Fibroblast of lung (primary cell): ENCODE data around the gene CROCC2. TPM values are rescaled to one million over a fixed set of nuclear protein-coding genes. Genes with fewer than 3 reads are reported as not detected.

Experiments used
- DNase-seq, 2 donors: peaks; one replicate each; pipeline versions ENCODE4 v3.0.0 to v3.0.0-alpha.2; 2010; ENCODE audit warnings: low read depth in 2 of 2
- H2AFZ ChIP-seq: 2 replicates; pipeline ENCODE4 v1.5.1; 2012; ENCODE audit warnings: low read length, control low read depth, inconsistent platforms
- H3K27ac ChIP-seq: 2 replicates; pipeline ENCODE4 v1.5.1; 2011; ENCODE audit warnings: low read length, control low read depth; ENCODE audit not compliant: insufficient read depth
- H3K27me3 ChIP-seq: 2 replicates; pipeline ENCODE4 v1.5.1; 2011; ENCODE audit warnings: mild to moderate bottlenecking, low read length; ENCODE audit not compliant: control insufficient read depth, insufficient read depth
- H3K36me3 ChIP-seq: 2 replicates; pipeline ENCODE4 v1.5.1; 2011; ENCODE audit warnings: low read length; ENCODE audit not compliant: control insufficient read depth, insufficient read depth
- H3K4me1 ChIP-seq: 2 replicates; pipeline ENCODE4 v1.5.1; 2011; ENCODE audit warnings: low read length; ENCODE audit not compliant: control insufficient read depth, insufficient read depth; ENCODE audit errors: extremely low read depth
- H3K4me2 ChIP-seq: 2 replicates; pipeline ENCODE4 v1.5.1; 2011; ENCODE audit warnings: low read length, control low read depth; ENCODE audit not compliant: insufficient read depth; ENCODE audit errors: extremely low read depth
- H3K4me3 ChIP-seq, 4 experiments: fragments of 200-600 bp in 1 of 4; sonication (generic) in 1 of 4; replicated peaks in 1 of 4; 2 replicates each; pipeline ENCODE4 v1.5.1; 2011 to 2016; ENCODE audit warnings: low read length in 4 of 4, low read depth in 3 of 4, mild to moderate bottlenecking in 3 of 4, control low read depth in 2 of 4, inconsistent platforms in 1 of 4, mixed read lengths in 1 of 4; ENCODE audit not compliant: insufficient read depth in 1 of 4; ENCODE audit errors: control extremely low read depth in 1 of 4
- H3K79me2 ChIP-seq: 2 replicates; pipeline ENCODE4 v1.5.1; 2012; ENCODE audit warnings: mild to moderate bottlenecking, low read length, inconsistent platforms; ENCODE audit not compliant: control insufficient read depth, insufficient read depth
- H3K9ac ChIP-seq: 2 replicates; pipeline ENCODE4 v1.5.1; 2011; ENCODE audit warnings: mild to moderate bottlenecking, low read length, control low read depth; ENCODE audit not compliant: insufficient read depth
- H3K9me3 ChIP-seq: 2 replicates; pipeline ENCODE4 v1.5.1; 2012; ENCODE audit warnings: low read depth, low read length; ENCODE audit not compliant: control insufficient read depth, insufficient read depth
- H4K20me1 ChIP-seq: 2 replicates; pipeline ENCODE4 v1.5.1; 2011; ENCODE audit warnings: low read length; ENCODE audit not compliant: control insufficient read depth, insufficient read depth; ENCODE audit errors: extremely low read depth
- EZH2 ChIP-seq: IDR thresholded peaks from 2 replicates; pipeline ENCODE4 v1.5.1; 2012; ENCODE audit warnings: low read length, control low read depth, mild to moderate bottlenecking; ENCODE audit errors: missing control alignments
- polyA plus RNA-seq, 2 donors: library from polyadenylated mRNA; depleted of rRNA in 1 of 2; stranded (reverse) in 1 of 2; unstranded in 1 of 2; fragments of >200 nt; gene quantifications; 2 replicates each; pipeline ENCODE4 v1.2.1, GENCODE V29; 2011 to 2012; ENCODE audit warnings: missing spikeins in 1 of 2
- total RNA-seq: library from RNA; depleted of rRNA; stranded (reverse); fragments of >200 nt; gene quantifications from 2 replicates; pipeline ENCODE4 v1.2.1, GENCODE V29; 2014
- TF ChIP-seq, protein P1 (sequence below), 2 donors: IDR thresholded peaks in 1 of 2; conservative IDR thresholded peaks in 1 of 2; 1 replicate in 1 of 2; 2 replicates in 1 of 2; pipeline ENCODE4 v1.5.1; 2011 to 2012; ENCODE audit warnings: low read length in 2 of 2, control low read depth in 1 of 2, inconsistent platforms in 1 of 2, low read depth in 1 of 2, mild to moderate bottlenecking in 1 of 2

The CROCC2 gene
- total and polyA plus RNA-seq, 2 donors (not counting 1 experiment from before 2014, with no cell fraction given) = 0.12 to 0.33 TPM

DNA sequence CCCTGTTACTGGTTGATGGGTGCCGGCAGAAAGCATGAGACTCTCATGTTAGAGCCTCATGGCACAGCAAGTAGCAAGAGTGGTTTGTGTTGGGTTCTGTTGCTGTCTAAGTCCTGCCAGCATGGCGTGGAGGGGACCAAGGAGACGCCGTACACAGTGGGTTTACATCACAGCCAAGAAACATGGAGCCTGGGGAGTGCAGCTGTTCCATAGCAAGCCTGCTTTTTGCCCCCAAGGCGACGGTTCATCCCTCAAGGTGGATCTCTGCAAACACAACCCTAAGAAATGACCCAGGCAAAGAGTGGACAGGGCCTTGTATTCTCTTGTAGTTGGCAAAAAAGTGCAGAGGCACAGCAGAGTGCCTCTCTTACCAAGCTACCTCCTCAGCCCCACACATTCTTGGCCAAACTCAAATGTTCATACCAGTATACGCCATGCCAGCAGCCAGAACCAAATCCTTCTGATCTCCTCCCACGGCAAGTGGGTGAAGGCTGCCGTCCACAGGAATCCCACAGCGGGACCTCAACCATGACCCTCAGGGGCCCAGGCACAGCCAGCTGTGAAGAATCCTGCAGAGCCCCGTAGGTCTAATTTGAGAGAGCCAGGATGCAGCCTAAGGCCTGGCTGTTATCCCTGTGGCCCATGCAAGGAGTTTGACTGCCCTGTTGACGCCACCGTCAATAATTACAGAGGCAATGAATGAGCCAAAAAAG, 111.2 kb downstream of the CROCC2 start:
- DNase-seq = no peak

DNA sequence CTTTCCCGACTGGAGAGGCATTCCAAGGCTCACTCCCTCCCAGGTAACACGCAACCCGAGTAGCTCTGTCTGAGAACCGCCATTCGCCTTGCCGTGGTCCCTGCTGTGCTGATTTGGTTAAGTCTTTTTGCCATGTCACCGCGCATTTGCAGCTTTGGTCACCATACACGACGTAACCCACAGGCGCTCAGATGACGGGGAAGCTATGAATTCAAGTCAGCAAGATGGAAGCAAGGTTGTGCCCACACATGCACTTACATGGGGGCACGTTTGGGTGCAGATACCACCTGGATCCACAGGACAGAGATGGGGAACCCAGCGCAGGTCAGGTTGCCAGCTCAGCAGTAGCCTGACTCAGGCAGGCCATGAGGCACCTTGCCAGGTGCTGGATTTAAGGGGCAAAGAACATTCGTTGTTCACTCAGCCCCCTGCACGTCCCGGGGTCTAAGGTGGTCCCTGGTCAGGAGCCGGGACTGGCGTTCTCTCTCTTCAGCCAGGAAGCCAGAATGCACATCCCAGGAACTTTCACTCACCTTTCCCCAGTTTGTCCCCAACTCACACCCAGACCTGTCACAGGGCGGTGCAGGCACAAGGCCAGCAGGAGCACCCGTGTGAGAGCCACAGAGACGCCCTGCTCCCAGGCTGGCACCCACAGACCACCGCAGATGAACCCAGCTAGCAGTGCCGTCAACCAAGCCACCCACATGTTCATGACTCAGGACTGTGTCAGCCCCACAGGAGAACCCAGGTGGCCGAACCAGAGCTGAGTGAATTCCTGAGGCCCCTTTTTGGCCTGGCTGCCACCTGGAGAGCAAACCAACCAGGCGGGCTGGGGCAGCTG, 112.1 kb downstream of the CROCC2 start:
- Histone ChIP-seq H3K4me1 (no peaks in the 10 kb centered on the region), H3K9ac (no peak overlapping the region), H4K20me1 (no peaks in the 10 kb centered on the region), H3K79me2 (peaks cover 5% of the 10 kb centered on the region), H3K27me3 (no peaks in the 10 kb centered on the region), H3K27ac (no peak overlapping the region), H3K4me3 (no peak overlapping the region), H3K9me3 (no peaks in the 10 kb centered on the region), H3K4me2 (no peak overlapping the region), H3K36me3 (no peaks in the 10 kb centered on the region), H2AFZ (no peak overlapping the region)
- TF ChIP-seq, protein P1, sequence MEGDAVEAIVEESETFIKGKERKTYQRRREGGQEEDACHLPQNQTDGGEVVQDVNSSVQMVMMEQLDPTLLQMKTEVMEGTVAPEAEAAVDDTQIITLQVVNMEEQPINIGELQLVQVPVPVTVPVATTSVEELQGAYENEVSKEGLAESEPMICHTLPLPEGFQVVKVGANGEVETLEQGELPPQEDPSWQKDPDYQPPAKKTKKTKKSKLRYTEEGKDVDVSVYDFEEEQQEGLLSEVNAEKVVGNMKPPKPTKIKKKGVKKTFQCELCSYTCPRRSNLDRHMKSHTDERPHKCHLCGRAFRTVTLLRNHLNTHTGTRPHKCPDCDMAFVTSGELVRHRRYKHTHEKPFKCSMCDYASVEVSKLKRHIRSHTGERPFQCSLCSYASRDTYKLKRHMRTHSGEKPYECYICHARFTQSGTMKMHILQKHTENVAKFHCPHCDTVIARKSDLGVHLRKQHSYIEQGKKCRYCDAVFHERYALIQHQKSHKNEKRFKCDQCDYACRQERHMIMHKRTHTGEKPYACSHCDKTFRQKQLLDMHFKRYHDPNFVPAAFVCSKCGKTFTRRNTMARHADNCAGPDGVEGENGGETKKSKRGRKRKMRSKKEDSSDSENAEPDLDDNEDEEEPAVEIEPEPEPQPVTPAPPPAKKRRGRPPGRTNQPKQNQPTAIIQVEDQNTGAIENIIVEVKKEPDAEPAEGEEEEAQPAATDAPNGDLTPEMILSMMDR (conservative IDR thresholded peaks at IDR 0.05 in 1 of 2, IDR thresholded peaks at IDR 0.05 in 1 of 2; ENCODE audit: low read depth in 1 of 2, low read length in 2 of 2) = no peak
- TF ChIP-seq EZH2 = no peak
- peak in 1 of 2 donors; percentile 63 for DNase-seq

More for the DNA sequence above, 111.2 kb downstream of the CROCC2 start:
- no peak overlapping the region for H3K27ac ChIP-seq
- no peak overlapping the region for H3K4me2 ChIP-seq
- no peak for TF ChIP-seq EZH2
- no peaks in the 10 kb centered on the region for H3K36me3 ChIP-seq
- H3K27me3 ChIP-seq = no peaks in the 10 kb centered on the region
- no peak overlapping the region for H3K9ac ChIP-seq
- H3K79me2 ChIP-seq = peaks cover 5% of the 10 kb centered on the region
- no peaks in the 10 kb centered on the region for H3K9me3 ChIP-seq
- no peaks in the 10 kb centered on the region for H4K20me1 ChIP-seq
- H3K4me1 ChIP-seq = no peaks in the 10 kb centered on the region
- no peak overlapping the region for H3K4me3 ChIP-seq
- no peak overlapping the region for H2AFZ ChIP-seq

DNA sequence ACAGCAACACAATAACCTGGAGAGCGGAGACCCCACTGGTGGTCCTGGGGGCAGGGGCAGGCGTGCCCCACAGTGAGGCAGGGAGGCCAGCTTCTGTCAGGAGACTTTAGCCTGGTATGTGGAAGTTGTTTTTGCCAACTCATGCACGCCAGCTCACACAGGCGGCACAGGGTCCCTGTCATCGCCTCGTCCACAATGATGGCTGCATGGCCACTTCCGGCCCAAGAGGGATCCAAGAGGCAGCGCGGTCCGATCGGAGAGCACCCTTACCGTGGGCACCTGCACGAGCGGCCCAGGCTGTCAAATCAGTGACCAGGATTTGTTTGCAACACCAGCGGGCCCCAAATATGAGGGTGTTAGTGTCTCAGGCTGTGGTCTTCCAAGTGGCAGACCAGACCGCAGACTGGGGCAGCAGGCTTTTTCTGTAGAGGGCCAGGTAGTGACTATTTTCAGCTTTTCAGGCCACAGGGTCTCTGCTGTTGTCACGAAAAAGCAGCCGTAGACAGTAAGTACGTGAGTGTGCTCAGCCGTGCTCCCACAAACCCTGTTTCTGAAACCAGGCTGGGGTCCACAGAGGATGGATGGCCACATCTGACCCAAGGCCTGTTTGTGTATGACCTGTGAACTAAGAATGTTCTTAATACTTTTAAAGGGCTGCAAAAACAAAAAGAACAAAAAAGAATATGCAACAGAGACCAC, 113.5 kb downstream of the CROCC2 start:
- no peak for DNase-seq
- Histone ChIP-seq H3K9ac (no peak overlapping the region), H3K27me3 (no peaks in the 10 kb centered on the region), H3K27ac (no peak overlapping the region), H3K9me3 (no peaks in the 10 kb centered on the region), H3K4me3 (no peak overlapping the region), H3K4me2 (no peak overlapping the region), H4K20me1 (no peaks in the 10 kb centered on the region), H2AFZ (no peak overlapping the region), H3K36me3 (no peaks in the 10 kb centered on the region), H3K79me2 (peaks cover 5% of the 10 kb centered on the region), H3K4me1 (no peaks in the 10 kb centered on the region)
- no peak for TF ChIP-seq EZH2
- TF ChIP-seq, protein P1 (conservative IDR thresholded peaks at IDR 0.05 in 1 of 2, IDR thresholded peaks at IDR 0.05 in 1 of 2; ENCODE audit: low read depth in 1 of 2, low read length in 2 of 2) = no peak
